GM21526 (cell line): ENCODE measurements around the gene EDN1.

Source experiments
- ATAC-seq: cut with Tn5 transposase; IDR thresholded peaks from one replicate; pipeline ENCODE4 v1.9.1; 2021; ENCODE audit warnings: moderate library complexity; ENCODE audit not compliant: unreplicated experiment, low FRiP score

EDN1 gene

DNA sequence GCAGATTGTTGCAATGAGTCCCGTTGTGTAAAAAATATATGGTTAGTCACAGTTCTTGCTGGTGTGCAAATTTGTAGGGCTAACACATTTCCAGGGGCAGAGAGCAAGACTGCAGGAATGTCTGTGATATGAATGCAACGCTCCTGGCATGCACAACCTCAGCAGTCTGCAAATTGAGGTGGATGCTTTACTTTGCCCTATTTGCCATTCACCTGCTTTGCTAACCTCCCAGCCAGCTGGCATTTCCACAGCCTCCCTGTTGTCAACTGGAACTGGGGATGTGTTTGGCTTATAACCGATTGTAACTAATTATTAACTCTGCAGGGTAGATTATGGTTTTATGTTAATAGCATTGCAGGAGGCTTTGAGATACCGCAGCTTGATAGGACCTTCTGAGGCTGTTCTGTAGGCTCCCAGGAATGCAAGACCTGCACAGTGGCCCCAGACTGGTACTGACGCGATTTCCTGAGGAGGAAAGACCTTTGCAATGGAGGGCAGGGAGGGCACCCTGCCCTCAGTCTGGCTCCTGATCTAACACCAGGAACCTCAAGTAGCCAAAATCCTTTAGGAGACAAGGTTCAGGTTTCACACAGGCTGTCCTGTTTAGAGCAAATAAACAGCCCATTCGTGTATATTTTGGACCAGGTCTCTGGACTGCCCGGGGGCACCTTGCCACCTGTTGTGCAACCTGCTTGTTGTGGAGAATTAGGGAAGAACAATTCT is 53.4 kb downstream of the EDN1 start:
- no peak for ATAC-seq

DNA sequence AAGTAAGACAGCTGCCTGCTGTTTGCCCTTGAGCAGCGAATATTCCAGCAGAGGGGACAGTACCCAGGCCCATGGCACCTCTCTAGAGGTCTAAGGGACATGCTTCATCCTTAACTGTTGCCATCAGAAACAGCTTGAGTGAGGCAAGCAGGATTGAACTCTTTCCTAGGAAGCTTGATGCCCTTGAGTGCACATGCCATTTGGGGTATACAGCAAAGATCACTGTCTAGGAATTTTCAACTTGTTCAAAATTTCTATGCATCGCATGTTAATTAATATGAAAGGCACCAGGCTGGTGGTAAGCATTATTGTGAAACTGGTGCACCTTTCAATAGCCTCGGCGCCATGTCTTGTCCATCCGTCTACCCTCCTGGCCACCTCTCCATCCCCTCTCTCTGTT is 54.1 kb downstream of the EDN1 start:
- ATAC-seq, result no peak

DNA sequence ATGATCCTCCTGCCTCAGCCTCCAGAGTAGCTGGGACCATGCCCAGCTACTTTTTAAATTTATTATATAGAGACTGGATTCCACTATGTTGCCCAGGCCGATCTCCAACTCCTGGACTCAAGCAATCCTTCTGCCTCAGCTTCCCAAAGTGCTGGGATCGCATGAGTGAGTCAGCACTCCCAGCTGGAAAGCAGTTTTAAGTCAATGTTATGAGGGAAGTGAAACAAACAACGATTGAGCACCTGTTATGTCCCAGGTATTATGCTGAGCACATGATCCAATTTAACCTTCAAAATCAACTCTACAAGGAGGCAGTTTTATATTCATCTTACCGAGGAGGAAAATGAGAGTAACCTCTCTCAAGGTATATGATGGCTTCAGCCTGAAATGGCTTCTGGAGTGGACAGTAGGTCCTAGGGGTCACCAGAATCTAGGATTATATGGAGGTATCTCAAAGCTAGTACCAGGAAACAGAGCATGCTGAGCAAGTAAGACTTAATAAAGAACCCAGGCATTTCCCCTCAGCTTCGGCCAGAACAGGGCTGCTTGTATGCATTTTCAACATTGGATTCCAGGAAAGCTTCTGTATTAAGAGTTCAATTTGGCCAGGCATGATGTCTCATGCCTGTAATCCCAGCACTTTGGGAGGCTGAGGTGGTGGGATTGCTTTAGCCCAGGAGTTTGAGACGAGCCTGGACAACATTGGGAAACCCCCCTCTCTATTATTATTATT is 55.0 kb downstream of the EDN1 start:
- no peak for ATAC-seq

- no peak for ATAC-seq
Measured at GRCh38 chr6:12345694-12346058, 55.5 kb downstream of the EDN1 start.
